ENCODE results near the gene VPS39.

The VPS39 gene

GRCh38 chr15:42201801-42202200 lies 6.3 kb downstream of the VPS39 start:
- no peak for DNase-seq (ENCODE audit: low read depth, low spot score)

- no peak for DNase-seq (ENCODE audit: low read depth, low spot score)
Measured at GRCh38 chr15:42199126-42199525, 9.0 kb downstream of the VPS39 start.

- DNase-seq (ENCODE audit: low read depth, low spot score) = no peak
Measured at GRCh38 chr15:42198516-42198915, 9.6 kb downstream of the VPS39 start.

GRCh38 chr15:42194513-42194912 lies 13.6 kb downstream of the VPS39 start:
- peak; percentile 77 for DNase-seq (ENCODE audit: low read depth, low spot score)

- DNase-seq (ENCODE audit: low read depth, low spot score) = no peak
Measured at GRCh38 chr15:42193383-42193782, 14.7 kb downstream of the VPS39 start.

- DNase-seq (ENCODE audit: low read depth, low spot score) = no peak
Measured at GRCh38 chr15:42191610-42192346, 16.3 kb downstream of the VPS39 start.

GRCh38 chr15:42190370-42190769 lies 17.7 kb downstream of the VPS39 start:
- no peak for DNase-seq (ENCODE audit: low read depth, low spot score)

- no peak for DNase-seq (ENCODE audit: low read depth, low spot score)
Measured at GRCh38 chr15:42185801-42186200, 22.3 kb downstream of the VPS39 start.

- no peak for DNase-seq (ENCODE audit: low read depth, low spot score)
Measured at GRCh38 chr15:42184736-42185135, 23.4 kb downstream of the VPS39 start.

- DNase-seq (ENCODE audit: low read depth, low spot score) = no peak
Measured at GRCh38 chr15:42184296-42184695, 23.8 kb downstream of the VPS39 start.

GRCh38 chr15:42182961-42183360 lies 25.1 kb downstream of the VPS39 start:
- DNase-seq (ENCODE audit: low read depth, low spot score) = no peak

GRCh38 chr15:42182328-42182886 lies 25.7 kb downstream of the VPS39 start:
- no peak for DNase-seq (ENCODE audit: low read depth, low spot score)

GRCh38 chr15:42178056-42178455 lies 30.0 kb downstream of the VPS39 start:
- DNase-seq (ENCODE audit: low read depth, low spot score) = no peak

GRCh38 chr15:42175671-42176070 lies 32.4 kb downstream of the VPS39 start:
- no peak for DNase-seq (ENCODE audit: low read depth, low spot score)

GRCh38 chr15:42172475-42172874 lies 35.6 kb downstream of the VPS39 start:
- DNase-seq (ENCODE audit: low read depth, low spot score) = no peak

- no peak for DNase-seq (ENCODE audit: low read depth, low spot score)
Measured at GRCh38 chr15:42171795-42172194, 36.3 kb downstream of the VPS39 start.

GRCh38 chr15:42171122-42171521 lies 37.0 kb downstream of the VPS39 start:
- DNase-seq (ENCODE audit: low read depth, low spot score) = no peak

- no peak for DNase-seq (ENCODE audit: low read depth, low spot score)
Measured at GRCh38 chr15:42166225-42166940, 41.7 kb downstream of the VPS39 start.

GRCh38 chr15:42165106-42165505 lies 43.0 kb downstream of the VPS39 start:
- no peak for DNase-seq (ENCODE audit: low read depth, low spot score)

- no peak for DNase-seq (ENCODE audit: low read depth, low spot score)
Measured at GRCh38 chr15:42163947-42164550, 44.1 kb downstream of the VPS39 start.

- DNase-seq (ENCODE audit: low read depth, low spot score) = no peak
Measured at GRCh38 chr15:42163291-42163690, 44.8 kb downstream of the VPS39 start.

GRCh38 chr15:42160136-42160535 lies 48.0 kb downstream of the VPS39 start:
- no peak for DNase-seq (ENCODE audit: low read depth, low spot score)
